OCI-LY7 (cell line): ENCODE results near the gene UCK2. TPM values are rescaled to one million over a fixed set of nuclear protein-coding genes. Genes with fewer than 3 reads are reported as not detected.

Source experiments
- BruUV-seq: library from RNA; stranded (reverse); fragments of 400-500 nt; replicated peaks from 2 replicates; lab custom pipeline; 2021; lab: Mats Ljungman, UMichigan
- CTCF ChIA-PET: fragments of 300-600 bp; sonication (Branson Sonifier 250); formaldehyde crosslinking; loops from one replicate; lab custom pipeline; 2022; ENCODE audit warnings: antibody characterized with exemption; ENCODE audit not compliant: unreplicated experiment; lab: Charles Lee
- POLR2A ChIA-PET: fragments of 300-600 bp; sonication (Branson Sonifier 250); formaldehyde crosslinking; loops from one replicate; lab custom pipeline; 2022; ENCODE audit warnings: antibody characterized with exemption; lab: Charles Lee
- DNase-seq: peaks from one replicate; pipeline ENCODE4 v3.0.0-alpha.2; 2015; ENCODE audit warnings: low spot score
- H2AFZ ChIP-seq: fragments of 200-600 bp; sonication (generic), shearing (Covaris generic); 2 replicates; pipeline ENCODE4 v1.6.1; 2014; ENCODE audit warnings: mild to moderate bottlenecking, antibody characterized with exemption, low read length, moderate library complexity
- H3K27ac ChIP-seq: fragments of 200-600 bp; sonication (generic); 2 replicates; pipeline ENCODE4 v1.5.1; 2014; ENCODE audit warnings: mixed run types, low read depth, mild to moderate bottlenecking, moderate library complexity, low read length, inconsistent platforms; ENCODE audit not compliant: poor library complexity, severe bottlenecking
- H3K36me3 ChIP-seq: fragments of 200-600 bp; sonication (generic); 2 replicates; pipeline ENCODE4 v1.6.1; 2014; ENCODE audit warnings: mild to moderate bottlenecking, antibody characterized with exemption, low read length, moderate library complexity, mixed read lengths; ENCODE audit not compliant: insufficient read depth
- H3K4me1 ChIP-seq: fragments of 200-600 bp; sonication (generic); 2 replicates; pipeline ENCODE4 v1.5.1; 2014; ENCODE audit warnings: mild to moderate bottlenecking, low read length; ENCODE audit not compliant: insufficient read depth, poor library complexity, severe bottlenecking
- H3K4me2 ChIP-seq: fragments of 200-600 bp; sonication (generic); 2 replicates; pipeline ENCODE4 v1.6.1; 2014; ENCODE audit warnings: mild to moderate bottlenecking, low read length
- H3K4me3 ChIP-seq: fragments of 200-600 bp; sonication (generic); 2 replicates; pipeline ENCODE4 v1.5.1; 2014; ENCODE audit warnings: mild to moderate bottlenecking, low read depth, low read length; ENCODE audit not compliant: poor library complexity, severe bottlenecking
- H3K79me2 ChIP-seq: fragments of 200-600 bp; sonication (generic); 2 replicates; pipeline ENCODE4 v1.6.1; 2016; ENCODE audit warnings: low read depth, mild to moderate bottlenecking, low read length, moderate library complexity, mixed read lengths; ENCODE audit not compliant: insufficient read depth
- H3K9me2 ChIP-seq: fragments of 200-600 bp; sonication (generic); 2 replicates; pipeline ENCODE4 v1.6.1; 2016; ENCODE audit warnings: mild to moderate bottlenecking, low read length, mixed read lengths; ENCODE audit not compliant: insufficient read depth
- H3K9me3 ChIP-seq: fragments of 200-600 bp; sonication (generic); 2 replicates; pipeline ENCODE4 v1.6.1; 2014; ENCODE audit warnings: mild to moderate bottlenecking, mixed run types, low read length, mixed read lengths
- H4K20me1 ChIP-seq: fragments of 200-600 bp; sonication (generic); 2 replicates; pipeline ENCODE4 v1.6.1; 2014; ENCODE audit warnings: mild to moderate bottlenecking, antibody characterized with exemption, low read length, moderate library complexity, mixed read lengths; ENCODE audit not compliant: insufficient read depth
- EZH2phosphoT487 ChIP-seq: fragments of 200-600 bp; sonication (generic); IDR thresholded peaks from 2 replicates; pipeline ENCODE4 v1.6.1; 2018; ENCODE audit warnings: low read depth, borderline replicate concordance, mild to moderate bottlenecking, mixed run types, antibody characterized with exemption, low read length, moderate library complexity, mixed read lengths
- intact Hi-C: fragments of 100-400 bp; cut with micrococcal nuclease; formaldehyde crosslinking; loops from one replicate; pipeline ENCODE4 v1.10.0; 2022; ENCODE audit not compliant: unreplicated experiment
- total RNA-seq, 2 experiments: library from RNA; depleted of rRNA in 1 of 2; stranded (reverse); fragments of >200 nt in 1 of 2; shearing (Covaris generic) in 1 of 2; gene quantifications; 2 replicates each; pipeline ENCODE4 v1.2.3, GENCODE V29; 2014 to 2022
- TF ChIP-seq, protein P1 (sequence below): fragments of 200-600 bp; sonication (generic); conservative IDR thresholded peaks from 2 replicates; pipeline ENCODE4 v1.5.1; 2014; ENCODE audit warnings: mild to moderate bottlenecking, antibody characterized with exemption, low read length, moderate library complexity, mixed read lengths

UCK2 gene
- total RNA-seq, 2 experiments from 2014 or later, result 66.0 to 75.8 TPM

DNA sequence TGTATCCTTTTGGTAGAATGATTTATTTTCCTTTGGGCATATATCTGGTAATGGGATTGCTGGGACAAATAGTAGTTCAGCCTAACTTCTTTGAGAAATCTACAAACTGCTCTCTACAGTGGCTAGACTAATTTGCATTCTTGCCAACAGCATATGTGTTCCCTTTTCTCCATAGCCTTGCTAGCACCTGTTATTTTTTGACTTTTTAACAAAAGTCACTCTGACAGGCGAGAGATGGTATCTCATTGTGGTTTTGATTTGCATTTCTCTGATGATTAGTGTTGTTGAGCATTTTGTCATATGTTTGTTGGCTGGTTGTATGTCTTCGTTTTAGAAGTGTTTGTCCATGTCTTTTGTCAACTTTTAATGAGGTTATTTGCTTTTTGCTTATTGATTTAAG, 99.8 kb downstream of the UCK2 start:
- H4K20me1 ChIP-seq, result no peaks in the 10 kb centered on the region
- no peak overlapping the region for H2AFZ ChIP-seq
- H3K79me2 ChIP-seq, result no peaks in the 10 kb centered on the region
- no TSS peak for BruUV-seq
- no peak overlapping the region for H3K27ac ChIP-seq
- peaks cover 4% of the 10 kb centered on the region for H3K4me1 ChIP-seq
- no peaks in the 10 kb centered on the region for H3K36me3 ChIP-seq
- intact Hi-C loops, result no loop called here
- no peaks in the 10 kb centered on the region for H3K9me2 ChIP-seq
- ChIA-PET POLR2A (no interaction called here), CTCF (interaction anchor here (0.7 kb wide), 1 partner anchor 157 kb away, joined by 3 read pairs; no protein-coding TSS in a partner anchor)
- no peak overlapping the region for H3K4me2 ChIP-seq
- no peak overlapping the region for H3K4me3 ChIP-seq
- no peak for TF ChIP-seq EZH2phosphoT487
- TF ChIP-seq, protein P1, sequence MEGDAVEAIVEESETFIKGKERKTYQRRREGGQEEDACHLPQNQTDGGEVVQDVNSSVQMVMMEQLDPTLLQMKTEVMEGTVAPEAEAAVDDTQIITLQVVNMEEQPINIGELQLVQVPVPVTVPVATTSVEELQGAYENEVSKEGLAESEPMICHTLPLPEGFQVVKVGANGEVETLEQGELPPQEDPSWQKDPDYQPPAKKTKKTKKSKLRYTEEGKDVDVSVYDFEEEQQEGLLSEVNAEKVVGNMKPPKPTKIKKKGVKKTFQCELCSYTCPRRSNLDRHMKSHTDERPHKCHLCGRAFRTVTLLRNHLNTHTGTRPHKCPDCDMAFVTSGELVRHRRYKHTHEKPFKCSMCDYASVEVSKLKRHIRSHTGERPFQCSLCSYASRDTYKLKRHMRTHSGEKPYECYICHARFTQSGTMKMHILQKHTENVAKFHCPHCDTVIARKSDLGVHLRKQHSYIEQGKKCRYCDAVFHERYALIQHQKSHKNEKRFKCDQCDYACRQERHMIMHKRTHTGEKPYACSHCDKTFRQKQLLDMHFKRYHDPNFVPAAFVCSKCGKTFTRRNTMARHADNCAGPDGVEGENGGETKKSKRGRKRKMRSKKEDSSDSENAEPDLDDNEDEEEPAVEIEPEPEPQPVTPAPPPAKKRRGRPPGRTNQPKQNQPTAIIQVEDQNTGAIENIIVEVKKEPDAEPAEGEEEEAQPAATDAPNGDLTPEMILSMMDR, result no peak
- DNase-seq, result no peak
- no peaks in the 10 kb centered on the region for H3K9me3 ChIP-seq

DNA sequence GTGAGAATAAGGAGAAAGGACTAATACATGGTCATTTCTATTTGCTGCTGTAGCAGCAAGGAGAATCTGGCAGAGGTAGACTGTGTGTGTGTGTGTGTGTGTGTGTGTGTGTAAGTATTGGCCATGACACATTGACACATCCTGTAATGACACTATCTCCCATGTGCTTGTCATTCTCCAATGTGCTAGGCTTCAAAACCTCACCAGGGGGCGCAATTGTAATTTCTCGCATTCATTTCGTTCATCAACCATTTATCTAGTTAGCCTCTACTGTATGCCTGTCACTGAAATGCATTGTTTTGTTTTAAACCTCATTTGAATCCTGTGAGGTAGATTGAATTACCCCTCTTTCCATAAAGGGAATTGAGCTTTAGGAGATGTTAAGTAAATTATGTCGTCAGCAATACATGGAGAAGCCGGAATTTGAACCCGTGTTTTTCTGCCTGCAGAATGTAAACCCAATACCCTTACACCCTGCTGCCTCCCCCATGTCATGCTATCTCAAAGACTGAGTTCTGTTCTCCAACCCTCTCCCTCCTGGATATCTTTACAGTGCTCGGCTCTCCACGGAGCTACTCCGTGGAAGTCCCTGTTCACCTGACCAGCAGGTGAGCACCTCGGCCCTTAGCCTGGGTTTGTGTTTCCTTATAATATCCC, 100.8 kb downstream of the UCK2 start:
- Histone ChIP-seq H3K9me3 (no peaks in the 10 kb centered on the region), H3K4me2 (no peak overlapping the region), H3K4me3 (no peak overlapping the region), H3K79me2 (no peaks in the 10 kb centered on the region), H2AFZ (no peak overlapping the region), H3K27ac (no peak overlapping the region), H4K20me1 (no peaks in the 10 kb centered on the region), H3K36me3 (no peaks in the 10 kb centered on the region), H3K9me2 (no peaks in the 10 kb centered on the region), H3K4me1 (peaks cover 4% of the 10 kb centered on the region)
- TF ChIP-seq, protein P1, result peak; percentile 91
- TF ChIP-seq EZH2phosphoT487, result no peak
- ChIA-PET POLR2A (interaction anchor here (0.9 kb wide), 1 partner anchor 465 kb away, joined by 3 read pairs; no protein-coding TSS in a partner anchor), CTCF (no interaction called here)
- peak; percentile 67 for DNase-seq
- intact Hi-C loops, result loop anchor here (1.0 kb wide), 1 partner anchor 505 kb away; no protein-coding TSS in a partner anchor
- BruUV-seq, result no TSS peak

DNA sequence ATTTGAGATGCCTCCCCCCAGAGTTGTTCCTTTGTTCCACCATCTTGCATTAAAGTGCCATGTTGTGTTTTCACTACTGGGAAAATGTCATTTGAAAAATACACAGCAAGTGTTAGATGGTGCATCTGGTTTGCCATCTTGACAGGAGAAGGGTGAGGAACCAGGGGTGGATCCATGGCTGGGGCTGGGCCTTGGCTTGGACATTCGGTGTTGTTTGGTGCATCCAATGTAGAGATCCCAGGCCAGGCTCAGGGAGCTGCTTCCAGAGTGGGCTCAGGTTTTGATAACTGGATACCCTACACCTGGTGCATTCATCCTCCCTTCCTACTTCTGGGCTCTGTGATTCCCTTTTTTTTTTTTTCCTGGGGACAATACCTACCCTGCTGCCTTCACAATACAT, 103.5 kb downstream of the UCK2 start:
- Histone ChIP-seq H3K36me3 (no peaks in the 10 kb centered on the region), H3K9me3 (no peaks in the 10 kb centered on the region), H3K4me3 (no peak overlapping the region), H3K27ac (no peak overlapping the region), H3K79me2 (no peaks in the 10 kb centered on the region), H3K4me1 (peaks cover 12% of the 10 kb centered on the region), H4K20me1 (no peaks in the 10 kb centered on the region), H3K9me2 (no peaks in the 10 kb centered on the region), H2AFZ (no peak overlapping the region), H3K4me2 (no peak overlapping the region)
- DNase-seq, result no peak
- ChIA-PET POLR2A (interaction anchor here (0.7 kb wide), 1 partner anchor 184 kb away, joined by 3 read pairs; no protein-coding TSS in a partner anchor), CTCF (no interaction called here)
- intact Hi-C loops, result no loop called here
- BruUV-seq, result no TSS peak
- TF ChIP-seq EZH2phosphoT487, result no peak
- TF ChIP-seq, protein P1, result no peak
